SK-N-SH treated with all-trans-retinoic acid at 6 μM for 48 hours (cell line): ENCODE results near the gene CUBN.

Experiments used
- ATAC-seq: fragments of 200-7000 bp; cut with Tn5 transposase; 3 replicates; pipeline ENCODE4 v1.9.1; 2020; ENCODE audit warnings: mild to moderate bottlenecking, moderate library complexity
- BACH2 ChIP-seq: fragments of 250-450 bp; sonication (Bioruptor Pico); IDR thresholded peaks from 2 replicates; pipeline ENCODE4 v1.9.0; 2021; ENCODE audit warnings: mild to moderate bottlenecking, borderline replicate concordance
- CSDC2 ChIP-seq: fragments of 250-450 bp; sonication (Bioruptor Pico); IDR thresholded peaks from 2 replicates; pipeline ENCODE4 v1.5.0; 2020; ENCODE audit warnings: mild to moderate bottlenecking, moderate library complexity
- CSRNP3 ChIP-seq: fragments of 250-450 bp; sonication (Bioruptor Pico); IDR thresholded peaks from 2 replicates; pipeline ENCODE4 v1.5.1; 2021; ENCODE audit warnings: mild to moderate bottlenecking, moderate library complexity
- ESRRG ChIP-seq: fragments of 250-450 bp; sonication (Bioruptor Pico); IDR thresholded peaks from 2 replicates; pipeline ENCODE4 v1.6.1; 2021; ENCODE audit warnings: mild to moderate bottlenecking
- GLIS3 ChIP-seq: fragments of 250-450 bp; sonication (Bioruptor Pico); IDR thresholded peaks from 2 replicates; pipeline ENCODE4 v1.5.0; 2020; ENCODE audit warnings: mild to moderate bottlenecking, moderate library complexity
- ISL1 ChIP-seq: fragments of 250-450 bp; sonication (Bioruptor Pico); IDR thresholded peaks from 2 replicates; pipeline ENCODE4 v2.1.2; 2022; ENCODE audit warnings: mild to moderate bottlenecking, moderate library complexity
- OSR1 ChIP-seq: fragments of 250-450 bp; sonication (Bioruptor Pico); IDR thresholded peaks from 2 replicates; pipeline ENCODE4 v1.8.0; 2022; ENCODE audit warnings: moderate library complexity, mild to moderate bottlenecking, inconsistent platforms
- PATZ1 ChIP-seq: fragments of 250-450 bp; sonication (Bioruptor Pico); IDR thresholded peaks from 2 replicates; pipeline ENCODE4 v1.8.0; 2020; ENCODE audit warnings: mild to moderate bottlenecking, moderate library complexity, borderline replicate concordance
- PPARA ChIP-seq: fragments of 250-450 bp; sonication (Bioruptor Pico); IDR thresholded peaks from 2 replicates; pipeline ENCODE4 v1.5.0; 2020; ENCODE audit warnings: mild to moderate bottlenecking, borderline replicate concordance
- RARB ChIP-seq: fragments of 250-450 bp; sonication (Bioruptor Pico); IDR thresholded peaks from 2 replicates; pipeline ENCODE4 v1.8.0; 2021; ENCODE audit warnings: mild to moderate bottlenecking, moderate library complexity
- SNAI2 ChIP-seq: fragments of 250-450 bp; sonication (Bioruptor Pico); IDR thresholded peaks from 2 replicates; pipeline ENCODE4 v1.5.0; 2020; ENCODE audit warnings: mild to moderate bottlenecking, moderate library complexity
- TCF4 ChIP-seq: fragments of 250-450 bp; sonication (Bioruptor Pico); IDR thresholded peaks from 2 replicates; pipeline ENCODE4 v1.8.0; 2021; ENCODE audit warnings: mild to moderate bottlenecking, moderate library complexity, borderline replicate concordance
- TOX ChIP-seq: fragments of 250-450 bp; sonication (Bioruptor Pico); IDR thresholded peaks from 2 replicates; pipeline ENCODE4 v1.8.0; 2021; ENCODE audit warnings: mild to moderate bottlenecking, moderate library complexity, borderline replicate concordance
- ZC3H10 ChIP-seq: fragments of 250-450 bp; sonication (Bioruptor Pico); IDR thresholded peaks from 2 replicates; pipeline ENCODE4 v1.5.1; 2021; ENCODE audit warnings: mild to moderate bottlenecking, moderate library complexity
- ZFP3 ChIP-seq: fragments of 250-450 bp; sonication (Bioruptor Pico); IDR thresholded peaks from 2 replicates; pipeline ENCODE4 v1.5.0; 2020; ENCODE audit warnings: mild to moderate bottlenecking, moderate library complexity
- ZFP30 ChIP-seq: fragments of 450-650 bp; formaldehyde crosslinking; IDR thresholded peaks from 2 replicates; pipeline ENCODE4 v1.5.0; 2022; ENCODE audit warnings: mild to moderate bottlenecking, moderate library complexity
- ZNF565 ChIP-seq: fragments of 450-650 bp; formaldehyde crosslinking; conservative IDR thresholded peaks from 2 replicates; pipeline ENCODE4 v1.5.0; 2020; ENCODE audit warnings: low read depth, mild to moderate bottlenecking, moderate library complexity
- ZNF8 ChIP-seq: fragments of 450-650 bp; formaldehyde crosslinking; IDR thresholded peaks from 2 replicates; pipeline ENCODE4 v1.5.0; 2020; ENCODE audit warnings: mild to moderate bottlenecking, moderate library complexity
- TF ChIP-seq, protein P1 (sequence below): fragments of 250-450 bp; sonication (Bioruptor Pico); IDR thresholded peaks from 2 replicates; pipeline ENCODE4 v1.8.0; 2021; ENCODE audit warnings: low read depth, mild to moderate bottlenecking, moderate library complexity, borderline replicate concordance
- TF ChIP-seq, protein P2 (sequence below): fragments of 250-450 bp; sonication (Bioruptor Pico); IDR thresholded peaks from 2 replicates; pipeline ENCODE4 v1.5.0; 2020; ENCODE audit warnings: mild to moderate bottlenecking, moderate library complexity

Gene CUBN

DNA sequence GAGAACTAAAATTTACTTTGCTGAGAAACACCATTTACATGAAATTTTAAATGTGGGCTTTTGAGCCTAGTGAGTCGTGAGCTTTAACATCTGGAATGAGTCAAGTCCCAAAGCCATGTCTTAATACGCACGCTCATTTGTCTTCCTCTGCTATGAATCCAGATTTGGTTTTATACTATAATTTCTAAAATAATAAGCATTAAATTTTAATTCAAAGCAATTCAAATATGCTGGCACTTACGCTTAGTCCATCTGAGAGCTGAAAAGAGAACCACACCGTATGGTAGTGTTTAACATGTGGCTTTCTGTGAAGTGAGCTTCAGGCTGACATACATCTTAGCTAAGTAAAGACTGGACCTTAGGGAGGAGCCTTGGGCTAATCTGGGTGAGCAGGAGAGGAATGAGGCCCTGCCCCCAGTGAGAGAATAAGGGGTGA is 52.2 kb downstream of the CUBN start:
- no peak for TF ChIP-seq RARB (CRISPR knock-in tag)
- TF ChIP-seq OSR1: no peak
- no peak for TF ChIP-seq TOX (CRISPR knock-in tag)
- no peak for TF ChIP-seq CSRNP3 (CRISPR knock-in tag)
- no peak for TF ChIP-seq SNAI2 (CRISPR knock-in tag)
- TF ChIP-seq, protein P1, sequence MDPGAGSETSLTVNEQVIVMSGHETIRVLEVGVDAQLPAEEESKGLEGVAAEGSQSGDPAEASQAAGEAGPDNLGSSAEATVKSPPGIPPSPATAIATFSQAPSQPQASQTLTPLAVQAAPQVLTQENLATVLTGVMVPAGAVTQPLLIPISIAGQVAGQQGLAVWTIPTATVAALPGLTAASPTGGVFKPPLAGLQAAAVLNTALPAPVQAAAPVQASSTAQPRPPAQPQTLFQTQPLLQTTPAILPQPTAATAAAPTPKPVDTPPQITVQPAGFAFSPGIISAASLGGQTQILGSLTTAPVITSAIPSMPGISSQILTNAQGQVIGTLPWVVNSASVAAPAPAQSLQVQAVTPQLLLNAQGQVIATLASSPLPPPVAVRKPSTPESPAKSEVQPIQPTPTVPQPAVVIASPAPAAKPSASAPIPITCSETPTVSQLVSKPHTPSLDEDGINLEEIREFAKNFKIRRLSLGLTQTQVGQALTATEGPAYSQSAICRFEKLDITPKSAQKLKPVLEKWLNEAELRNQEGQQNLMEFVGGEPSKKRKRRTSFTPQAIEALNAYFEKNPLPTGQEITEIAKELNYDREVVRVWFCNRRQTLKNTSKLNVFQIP: no peak
- TF ChIP-seq ZFP3: no peak
- no peak for TF ChIP-seq ZNF8 (CRISPR knock-in tag)
- TF ChIP-seq ZNF565 (CRISPR knock-in tag): no peak
- TF ChIP-seq ISL1 (CRISPR knock-in tag): no peak
- TF ChIP-seq BACH2 (CRISPR knock-in tag): no peak
- TF ChIP-seq, all 23 proteins: peak for 0
- no peak for ATAC-seq

DNA sequence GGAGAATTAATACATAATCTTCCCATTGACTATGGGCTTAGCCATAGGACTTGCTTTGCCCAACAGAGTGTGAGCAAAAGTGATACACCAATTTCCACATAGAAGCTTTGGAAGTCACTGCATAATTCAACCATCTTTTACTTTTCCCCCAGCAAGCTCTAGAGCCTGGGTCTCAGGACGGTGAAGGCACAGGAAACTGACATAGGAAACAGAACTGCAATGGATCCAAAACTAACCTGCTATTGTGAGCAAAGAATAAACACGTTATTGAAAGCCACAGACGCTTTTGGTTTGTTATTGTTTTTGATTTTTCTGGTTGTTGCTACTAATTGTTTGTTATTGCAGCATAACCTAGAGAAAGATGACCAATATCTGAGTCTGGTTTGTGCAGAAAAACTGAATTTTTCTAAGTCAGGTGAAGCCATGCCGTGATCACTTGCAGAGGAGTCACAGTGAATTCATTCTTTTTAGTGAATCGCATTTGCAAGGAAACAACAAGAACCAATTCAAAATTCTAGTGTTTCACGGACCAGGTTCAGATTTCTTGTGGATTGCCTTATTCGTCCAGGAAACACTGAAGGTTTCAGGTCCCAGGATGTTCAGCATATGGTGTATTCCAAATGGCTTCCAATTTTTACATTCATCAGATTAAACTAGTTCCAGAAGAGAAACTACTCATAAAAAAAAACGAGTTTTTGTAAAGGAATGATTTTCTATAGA is 52.8 kb downstream of the CUBN start:
- no peak for TF ChIP-seq RARB (CRISPR knock-in tag)
- no peak for TF ChIP-seq ISL1 (CRISPR knock-in tag)
- TF ChIP-seq BACH2 (CRISPR knock-in tag): no peak
- TF ChIP-seq ZNF565 (CRISPR knock-in tag): no peak
- no peak for TF ChIP-seq TCF4
- no peak for TF ChIP-seq PATZ1 (CRISPR knock-in tag)
- TF ChIP-seq ESRRG: no peak
- no peak for ATAC-seq

DNA sequence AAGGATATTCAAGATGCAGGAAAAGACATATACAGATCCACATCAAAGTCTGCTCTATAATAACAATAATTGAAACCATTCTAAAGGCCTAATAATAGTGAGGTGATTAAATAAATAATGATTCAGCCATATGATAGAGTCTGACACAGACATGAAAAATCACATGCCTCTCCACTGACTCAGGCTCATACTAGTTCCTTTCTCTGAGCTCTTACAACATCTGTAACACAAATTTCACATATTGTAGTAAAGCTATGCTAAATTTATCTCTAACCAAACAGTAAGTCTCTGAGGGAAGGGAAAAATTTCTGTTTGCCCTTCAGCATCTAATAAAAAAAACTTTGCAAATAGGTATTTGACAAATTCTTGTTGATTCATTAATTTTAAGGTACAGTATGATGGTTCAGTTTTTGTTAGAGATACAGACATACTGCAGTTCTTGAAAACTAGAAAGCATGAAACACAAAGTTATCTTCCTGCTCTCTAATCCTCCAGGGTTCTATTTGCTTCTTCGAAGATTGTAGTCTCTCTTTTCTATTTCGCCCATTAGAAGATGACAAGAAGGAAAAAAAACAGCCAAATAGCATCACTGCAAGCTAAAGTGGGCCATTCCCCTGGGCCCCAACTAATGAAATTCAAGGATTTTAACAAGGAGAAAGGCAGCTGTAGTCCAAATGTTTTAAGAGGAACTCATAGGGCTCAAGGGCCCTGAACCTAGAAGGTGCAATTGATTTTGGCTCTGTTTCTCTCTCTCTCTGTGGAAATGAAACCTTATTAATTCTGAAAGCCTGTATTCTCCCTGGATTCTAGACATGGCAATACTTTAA is 53.9 kb downstream of the CUBN start:
- peak; percentile 94 for ATAC-seq
- TF ChIP-seq TOX (CRISPR knock-in tag) (no peak), GLIS3 (no peak), PATZ1 (CRISPR knock-in tag) (no peak), ZFP3 (no peak), ZC3H10 (CRISPR knock-in tag) (no peak), TCF4 (no peak), ISL1 (CRISPR knock-in tag) (peak; percentile 41; the same call in 1 of the 2 replicates), OSR1 (no peak)

DNA sequence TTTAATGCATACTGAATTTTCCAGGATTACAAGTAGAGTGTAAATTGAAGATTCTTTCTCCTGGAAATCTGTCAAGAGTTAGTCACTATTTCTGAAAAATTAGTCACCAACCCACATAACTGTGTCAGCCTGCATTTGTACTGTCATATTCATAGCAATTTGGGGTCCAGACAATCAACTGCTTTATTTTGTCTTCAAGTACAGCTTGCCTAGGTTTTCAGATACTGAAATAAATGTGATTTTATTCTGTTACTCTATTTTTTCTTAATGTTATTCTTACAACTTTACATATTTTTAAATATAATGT is 55.1 kb downstream of the CUBN start:
- no peak for ATAC-seq
- TF ChIP-seq CSRNP3 (CRISPR knock-in tag) (no peak), GLIS3 (no peak), TOX (CRISPR knock-in tag) (no peak), ZFP3 (no peak), OSR1 (no peak), ESRRG (no peak), ZFP30 (CRISPR knock-in tag) (no peak), PPARA (no peak), ZC3H10 (CRISPR knock-in tag) (no peak), RARB (CRISPR knock-in tag) (no peak), CSDC2 (CRISPR knock-in tag) (no peak), ZNF565 (CRISPR knock-in tag) (no peak)
- TF ChIP-seq, protein P2, sequence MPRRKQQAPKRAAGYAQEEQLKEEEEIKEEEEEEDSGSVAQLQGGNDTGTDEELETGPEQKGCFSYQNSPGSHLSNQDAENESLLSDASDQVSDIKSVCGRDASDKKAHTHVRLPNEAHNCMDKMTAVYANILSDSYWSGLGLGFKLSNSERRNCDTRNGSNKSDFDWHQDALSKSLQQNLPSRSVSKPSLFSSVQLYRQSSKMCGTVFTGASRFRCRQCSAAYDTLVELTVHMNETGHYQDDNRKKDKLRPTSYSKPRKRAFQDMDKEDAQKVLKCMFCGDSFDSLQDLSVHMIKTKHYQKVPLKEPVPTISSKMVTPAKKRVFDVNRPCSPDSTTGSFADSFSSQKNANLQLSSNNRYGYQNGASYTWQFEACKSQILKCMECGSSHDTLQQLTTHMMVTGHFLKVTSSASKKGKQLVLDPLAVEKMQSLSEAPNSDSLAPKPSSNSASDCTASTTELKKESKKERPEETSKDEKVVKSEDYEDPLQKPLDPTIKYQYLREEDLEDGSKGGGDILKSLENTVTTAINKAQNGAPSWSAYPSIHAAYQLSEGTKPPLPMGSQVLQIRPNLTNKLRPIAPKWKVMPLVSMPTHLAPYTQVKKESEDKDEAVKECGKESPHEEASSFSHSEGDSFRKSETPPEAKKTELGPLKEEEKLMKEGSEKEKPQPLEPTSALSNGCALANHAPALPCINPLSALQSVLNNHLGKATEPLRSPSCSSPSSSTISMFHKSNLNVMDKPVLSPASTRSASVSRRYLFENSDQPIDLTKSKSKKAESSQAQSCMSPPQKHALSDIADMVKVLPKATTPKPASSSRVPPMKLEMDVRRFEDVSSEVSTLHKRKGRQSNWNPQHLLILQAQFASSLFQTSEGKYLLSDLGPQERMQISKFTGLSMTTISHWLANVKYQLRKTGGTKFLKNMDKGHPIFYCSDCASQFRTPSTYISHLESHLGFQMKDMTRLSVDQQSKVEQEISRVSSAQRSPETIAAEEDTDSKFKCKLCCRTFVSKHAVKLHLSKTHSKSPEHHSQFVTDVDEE (CRISPR knock-in tag): no peak
